Effector CD8-positive, alpha-beta T cell (primary cell): ENCODE measurements around the gene ATF6B.
"Not testable (repeated sequence)": the region's sequence is repeated elsewhere in the genome, so short reads cannot be mapped to it uniquely, and the experiment has no call there.

Experiments
- DNase-seq: peaks from one replicate; lab custom pipeline; 2025; lab: John Stamatoyannopoulos, UW

Gene ATF6B

GRCh38 chr6:32107406-32107805 lies 20.6 kb downstream of the ATF6B start:
- no peak for DNase-seq

GRCh38 chr6:32105433-32105832 lies 22.6 kb downstream of the ATF6B start:
- DNase-seq = no peak

DNA sequence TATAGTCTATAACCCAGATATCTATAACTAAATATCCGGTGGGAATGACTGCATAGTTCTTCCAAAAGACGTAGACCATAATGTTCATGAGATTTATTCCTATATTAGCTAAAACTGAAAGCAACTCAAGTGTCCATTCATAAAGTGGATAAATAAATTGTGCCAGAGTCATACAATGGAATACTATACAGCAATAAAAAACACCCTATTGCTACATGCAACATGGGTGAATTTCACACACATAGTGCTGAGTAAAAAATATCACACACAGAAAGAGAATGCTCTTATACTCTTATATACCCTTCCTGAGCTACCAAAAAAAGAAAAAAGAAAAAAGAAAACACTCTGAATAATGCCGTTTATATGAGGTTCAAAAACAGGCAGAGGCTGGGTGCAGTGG lies 25.8 kb downstream of the ATF6B start:
- no peak for DNase-seq

GRCh38 chr6:32100251-32100650 lies 27.8 kb downstream of the ATF6B start:
- not testable (repeated sequence) for DNase-seq

- DNase-seq = no peak
These were observed 30.7 kb downstream of the ATF6B start for GRCh38 chr6:32097364-32097763.

DNA sequence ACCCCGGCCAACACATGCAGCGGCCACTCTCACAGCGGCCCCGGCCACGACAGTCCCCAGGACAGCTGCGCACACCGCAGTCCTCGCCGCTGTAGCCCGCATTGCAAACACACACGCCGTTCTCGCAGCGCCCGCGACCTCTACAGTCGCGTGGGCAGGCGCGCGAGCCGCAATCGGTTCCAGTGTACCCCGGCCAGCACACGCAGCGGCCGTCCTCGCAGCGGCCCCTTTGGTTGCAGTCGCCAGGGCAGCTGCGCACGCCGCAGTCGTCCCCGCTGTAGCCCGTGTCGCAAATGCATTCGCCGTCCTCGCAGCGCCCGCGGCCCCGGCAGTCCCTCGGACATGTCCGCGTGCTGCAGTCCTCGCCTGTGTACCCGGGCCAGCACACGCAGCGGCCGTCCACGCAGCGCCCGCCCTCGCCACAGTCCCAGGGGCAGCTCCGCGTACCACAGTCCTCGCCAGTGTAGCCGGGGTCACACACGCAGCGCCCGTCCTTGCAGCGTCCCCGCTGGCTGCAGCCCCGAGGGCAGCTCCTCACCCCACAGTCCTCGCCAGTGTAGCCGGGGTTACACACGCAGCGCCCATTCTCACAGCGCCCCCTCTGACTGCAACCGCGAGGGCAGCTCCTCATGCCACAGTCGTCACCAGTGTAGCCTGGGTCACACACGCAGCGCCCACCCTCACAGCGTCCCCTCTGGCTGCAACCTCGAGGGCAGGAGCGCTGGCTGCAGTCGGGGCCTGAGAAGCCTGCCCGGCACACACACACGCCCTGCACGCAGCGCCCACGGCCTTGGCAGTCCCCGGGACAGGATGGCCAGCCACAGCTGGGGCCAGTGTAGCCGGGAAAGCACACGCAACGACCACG lies 31.4 kb downstream of the ATF6B start:
- DNase-seq = no peak

GRCh38 chr6:32096087-32096393 lies 32.0 kb downstream of the ATF6B start:
- DNase-seq = no peak

DNA sequence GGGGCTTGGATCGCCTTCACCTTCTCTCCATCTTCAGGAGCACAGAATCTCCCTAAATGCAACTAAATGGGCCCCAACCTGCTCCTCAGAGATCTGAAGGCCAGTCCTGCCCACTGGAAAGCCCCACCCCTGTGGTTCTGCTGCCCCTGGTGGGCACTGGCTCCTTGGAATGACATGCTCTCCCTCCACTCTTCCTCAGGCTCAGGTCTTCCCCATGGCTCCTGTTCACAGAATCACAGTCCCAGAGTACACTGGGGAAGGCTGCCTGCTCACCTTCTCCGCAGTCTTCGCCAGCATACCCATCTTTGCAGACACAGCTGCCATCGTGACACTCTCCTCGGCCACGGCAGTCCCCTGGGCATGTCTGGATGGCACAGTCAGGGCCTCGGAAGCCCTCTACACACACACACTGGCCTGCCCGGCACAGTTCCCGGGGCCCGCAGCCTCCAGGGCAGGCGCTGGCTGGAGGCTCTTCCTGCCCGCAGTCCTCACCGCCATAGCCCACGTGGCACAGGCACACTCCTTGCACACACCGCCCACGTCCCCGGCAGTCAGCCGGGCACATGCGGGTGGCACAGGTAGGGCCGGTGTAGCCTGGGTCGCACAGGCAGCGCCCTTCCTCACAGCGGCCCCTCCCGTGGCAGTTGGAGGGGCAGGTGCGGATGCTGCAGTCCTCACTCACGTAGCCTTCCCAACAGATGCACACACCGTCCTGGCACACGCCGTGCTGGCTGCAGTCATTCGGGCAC lies 32.5 kb downstream of the ATF6B start:
- DNase-seq = no peak

GRCh38 chr6:32092760-32093497 lies 35.1 kb downstream of the ATF6B start:
- no peak for DNase-seq

GRCh38 chr6:32089082-32089828 lies 38.8 kb downstream of the ATF6B start:
- DNase-seq = no peak

- DNase-seq = no peak
These were observed 39.5 kb downstream of the ATF6B start for GRCh38 chr6:32088487-32089049.

- DNase-seq = peak; percentile 44
These were observed 40.2 kb downstream of the ATF6B start for GRCh38 chr6:32087574-32088486.

DNA sequence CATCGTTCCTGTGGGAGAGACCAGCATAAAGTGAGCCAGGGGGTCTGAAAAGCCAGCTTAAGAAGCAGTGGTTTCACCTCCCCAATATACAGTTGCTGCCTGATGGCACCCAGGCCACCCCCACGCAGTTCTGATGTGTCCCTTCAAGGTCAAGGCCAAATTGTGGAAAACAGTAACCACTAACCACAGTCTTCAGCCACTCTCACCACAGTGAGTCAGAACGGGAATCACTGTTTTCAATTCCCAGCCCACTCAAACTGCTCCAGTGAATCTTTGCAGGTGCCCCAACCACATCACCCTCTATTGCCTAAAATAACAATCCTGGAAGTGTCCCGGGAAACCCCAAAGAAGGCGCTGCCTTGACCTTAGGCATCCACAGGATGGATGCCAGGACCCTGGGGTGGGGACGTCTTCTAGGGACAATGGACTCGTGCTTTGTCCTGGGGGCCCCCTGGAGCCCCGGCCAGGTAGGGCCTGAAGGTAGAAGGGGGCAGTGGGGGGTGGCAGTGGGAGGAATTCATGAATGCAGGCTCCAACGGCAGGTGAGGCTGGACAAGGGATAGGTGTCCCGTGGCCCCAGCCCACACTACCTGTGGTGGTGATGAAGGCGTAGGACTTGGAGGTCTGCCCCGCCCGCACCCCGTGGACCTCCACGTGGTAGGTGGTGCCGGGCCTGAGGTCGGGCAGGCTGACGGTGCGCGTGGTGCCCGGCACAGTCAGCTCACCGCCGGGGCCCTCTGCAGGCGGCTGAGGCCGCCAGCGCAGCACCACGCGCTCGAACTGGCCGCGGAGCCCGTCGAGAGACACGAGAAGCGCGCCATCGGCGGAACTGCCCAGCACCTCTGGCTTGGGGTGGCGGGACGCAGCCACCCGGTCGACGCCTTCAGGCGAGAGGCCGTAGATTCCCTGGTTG lies 41.1 kb downstream of the ATF6B start:
- DNase-seq = no peak

GRCh38 chr6:32085759-32086459 lies 42.1 kb downstream of the ATF6B start:
- no peak for DNase-seq

GRCh38 chr6:32084780-32085179 lies 43.3 kb downstream of the ATF6B start:
- no peak for DNase-seq

GRCh38 chr6:32083812-32084768 lies 44.0 kb downstream of the ATF6B start:
- no peak for DNase-seq

DNA sequence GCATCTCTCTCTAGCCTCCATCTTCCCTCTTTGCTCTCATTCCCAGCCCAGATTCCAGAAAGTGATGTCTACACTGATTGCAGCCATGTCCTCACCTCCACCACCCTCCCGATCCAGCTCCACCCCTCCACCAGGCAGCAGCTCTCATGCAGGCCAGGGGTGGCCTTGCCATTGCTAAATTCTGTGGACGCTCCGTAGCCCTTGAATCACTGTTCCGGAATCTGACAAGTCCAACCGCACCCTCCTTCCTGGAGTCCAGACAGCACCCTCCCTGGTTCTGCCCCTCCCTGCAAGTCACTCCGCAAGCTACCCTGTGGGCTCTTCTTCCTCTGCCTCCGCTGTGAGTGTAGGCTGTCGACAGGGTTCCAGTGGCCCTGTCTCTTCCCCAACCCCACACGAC lies 45.1 kb downstream of the ATF6B start:
- no peak for DNase-seq

DNA sequence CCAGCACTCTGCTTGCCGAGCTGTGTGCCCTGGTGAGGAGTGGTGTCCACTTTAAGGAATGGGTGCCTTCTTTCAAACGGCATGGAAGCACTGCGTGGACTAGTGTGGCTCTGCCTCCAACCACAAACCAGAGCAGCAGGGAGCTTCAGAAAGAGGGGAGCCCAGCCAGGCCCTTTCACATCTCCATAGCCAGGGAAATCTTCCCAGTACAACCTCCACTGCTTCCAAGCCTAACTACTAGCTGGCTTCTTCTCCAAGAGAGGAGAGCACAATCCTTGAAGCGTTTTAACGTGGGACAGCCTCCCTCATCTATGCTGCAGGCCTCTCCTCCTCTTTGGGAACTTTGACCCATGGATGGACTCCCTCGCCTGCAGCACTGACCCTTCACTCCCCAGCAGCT lies 45.6 kb downstream of the ATF6B start:
- no peak for DNase-seq
